GM23338 (cell line): ENCODE data around the gene MYNN. TPM values are rescaled to one million over a fixed set of nuclear protein-coding genes. Genes with fewer than 3 reads are reported as not detected.

ENCODE experiments used
- polyA plus RNA-seq: library from polyadenylated mRNA; unstranded; fragments of >200 nt; fragmentation: Nextera tagmentation; extraction: Ambion mirVana; gene quantifications from 2 replicates; pipeline ENCODE4 v1.2.1, GENCODE V29; 2016
- total RNA-seq: library from RNA; depleted of rRNA; stranded (reverse); fragments of >200 nt; shearing (Covaris generic); gene quantifications from 2 replicates; pipeline ENCODE4 v1.2.3, GENCODE V29; 2014; rRNA removed

MYNN gene
- total and polyA plus RNA-seq, 2 experiments from 2014 or later, result 14.2 to 19.4 TPM

Other genes with a start within 250 kb of the MYNN start
- 1.1 and 2.7 TPM in 2 replicates for gene MECOM, start 109.7 kb upstream of the MYNN start, total RNA-seq
- 0.14 and 0.15 TPM in 2 replicates for gene MECOM, start 109.7 kb upstream of the MYNN start, polyA plus RNA-seq
- gene TERC, start 8.3 kb upstream of the MYNN start, total RNA-seq, result 206 and 432 TPM in 2 replicates
- 1.7 and 2.4 TPM in 2 replicates for gene TERC, start 8.3 kb upstream of the MYNN start, polyA plus RNA-seq
- gene ACTRT3, start 3.8 kb upstream of the MYNN start, total RNA-seq, result 5.2 and 6.4 TPM in 2 replicates
- gene ACTRT3, start 3.8 kb upstream of the MYNN start, polyA plus RNA-seq, result 2.0 and 2.9 TPM in 2 replicates
- not detected in 2 replicates for gene LRRIQ4, start 39.5 kb downstream of the MYNN start, total RNA-seq
- 0.29 TPM in 1 of 2 replicates, not detected in the other for gene LRRIQ4, start 39.5 kb downstream of the MYNN start, polyA plus RNA-seq
- gene LRRC34, start 39.5 kb downstream of the MYNN start, total RNA-seq, result 15.7 and 19.6 TPM in 2 replicates
- 9.1 and 12.8 TPM in 2 replicates for gene LRRC34, start 39.5 kb downstream of the MYNN start, polyA plus RNA-seq
- not detected in 2 replicates for gene LRRC31, start 96.5 kb downstream of the MYNN start, total RNA-seq
- gene LRRC31, start 96.5 kb downstream of the MYNN start, polyA plus RNA-seq, result not detected in 2 replicates
- not detected in 2 replicates for gene SAMD7, start 138.2 kb downstream of the MYNN start, total RNA-seq
- gene SAMD7, start 138.2 kb downstream of the MYNN start, polyA plus RNA-seq, result not detected in 2 replicates
- 19.9 and 23.6 TPM in 2 replicates for gene SEC62, start 193.4 kb downstream of the MYNN start, total RNA-seq
- 279 and 306 TPM in 2 replicates for gene SEC62, start 193.4 kb downstream of the MYNN start, polyA plus RNA-seq